ENCODE measurements around the gene TULP4.

DNA sequence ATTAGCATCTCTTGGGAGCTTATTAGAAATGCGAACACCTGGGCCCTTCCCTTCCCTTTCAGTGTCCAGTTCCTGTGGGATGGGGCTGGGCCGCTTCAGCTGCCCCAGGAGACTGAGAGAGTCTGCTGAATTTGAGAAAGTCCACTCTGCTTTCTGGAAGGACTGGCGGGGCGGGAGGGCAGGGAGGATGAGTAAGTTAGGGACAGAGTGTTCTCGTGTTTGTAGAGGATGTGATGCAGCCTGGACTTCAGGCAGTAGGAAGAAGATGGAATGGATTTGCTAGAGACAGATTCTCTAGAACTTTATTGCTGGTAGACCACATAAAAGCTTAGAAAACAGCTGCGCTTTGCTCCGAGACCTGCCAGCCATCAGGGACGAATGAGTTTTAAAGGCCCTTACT lies 1.1 kb upstream of the TULP4 start:
- no peak for TF ChIP-seq CTCF (IDR thresholded peaks at IDR 0.05)
- no peak for TF ChIP-seq POLR2A (IDR thresholded peaks at IDR 0.05)
